Measurements from ENCODE around the gene SHISAL1.

The SHISAL1 gene

DNA sequence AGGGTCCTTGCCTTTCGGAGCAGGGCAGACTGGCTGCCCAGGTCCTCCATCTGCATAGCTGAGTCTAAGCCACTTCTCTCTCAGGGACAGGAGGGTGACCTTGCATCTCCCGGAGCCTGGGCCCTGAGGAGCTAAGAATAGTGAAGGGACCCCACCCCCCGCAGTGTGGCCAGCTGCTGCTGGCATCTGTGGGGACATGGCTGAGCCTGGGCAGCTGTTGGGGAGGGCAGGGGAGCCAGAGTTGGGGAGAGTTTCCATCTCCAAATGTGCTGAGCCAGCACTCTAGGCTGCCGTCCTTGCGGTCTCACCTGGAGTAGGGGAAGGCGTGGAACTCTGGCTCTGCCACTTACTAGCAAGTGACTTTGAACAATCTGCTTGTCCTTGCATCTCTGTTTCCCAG is 34.8 kb upstream of the SHISAL1 start:
- H2BK15ac ChIP-seq (ENCODE audit: low read depth, poor library complexity, severe bottlenecking): no peak overlapping the region
- no peak overlapping the region for H3K4me2 ChIP-seq (ENCODE audit: low read length, poor library complexity, severe bottlenecking)
- H3K27ac ChIP-seq (ENCODE audit: low read length, poor library complexity, severe bottlenecking): no peak overlapping the region
- H4K8ac ChIP-seq (ENCODE audit: low read length): no peak overlapping the region
- no peak overlapping the region for H2AFZ ChIP-seq (ENCODE audit: low read depth, low read length)
- WGBS: 84% methylated on average over 6 of the region's 6 CpGs
- no peaks in the 10 kb centered on the region for H3K79me1 ChIP-seq (replicated peaks; ENCODE audit: low read length, poor library complexity, severe bottlenecking)
- peaks cover 70 to 80% of the 10 kb centered on the region in 2 experiments for H3K27me3 ChIP-seq (ENCODE audit: control insufficient read depth in 1 of 2, insufficient read depth in 1 of 2, low read length in 2 of 2)
- no peak overlapping the region for H3K18ac ChIP-seq (ENCODE audit: low read depth in 1 of 2, low read length in 2 of 2)
- H3K23ac ChIP-seq (ENCODE audit: low read length in 2 of 2): no peak overlapping the region
- H2BK5ac ChIP-seq (ENCODE audit: low read depth, low read length, poor library complexity, severe bottlenecking): no peak overlapping the region
- H3K9me3 ChIP-seq (ENCODE audit: control insufficient read depth, low read length): no peaks in the 10 kb centered on the region
- no peak overlapping the region for H3K14ac ChIP-seq (ENCODE audit: low read length in 2 of 2)
- no peak overlapping the region for H4K91ac ChIP-seq (ENCODE audit: low read length)
- H3K4ac ChIP-seq (ENCODE audit: low read depth in 1 of 2, low read length in 2 of 2): no peak overlapping the region
- H2AK5ac ChIP-seq (ENCODE audit: low read length, severe bottlenecking): no peak overlapping the region
- H2BK12ac ChIP-seq (ENCODE audit: low read length in 2 of 2): no peak overlapping the region
- H3K9ac ChIP-seq (ENCODE audit: low read length): no peak overlapping the region
- H3K4me1 ChIP-seq (ENCODE audit: control insufficient read depth, insufficient read depth, low read depth, low read length): peaks cover 21% of the 10 kb centered on the region
- DNase-seq: no peak
- no peak overlapping the region for H3K4me3 ChIP-seq (ENCODE audit: insufficient read depth in 1 of 2, low read depth in 1 of 2, low read length in 2 of 2)
- H2BK120ac ChIP-seq (ENCODE audit: low read depth, low read length): no peak overlapping the region
- H3K36me3 ChIP-seq (ENCODE audit: control insufficient read depth in 1 of 2, insufficient read depth in 2 of 2, low read depth in 1 of 2, low read length in 2 of 2): peaks cover 0 to 3% of the 10 kb centered on the region in 2 experiments

DNA sequence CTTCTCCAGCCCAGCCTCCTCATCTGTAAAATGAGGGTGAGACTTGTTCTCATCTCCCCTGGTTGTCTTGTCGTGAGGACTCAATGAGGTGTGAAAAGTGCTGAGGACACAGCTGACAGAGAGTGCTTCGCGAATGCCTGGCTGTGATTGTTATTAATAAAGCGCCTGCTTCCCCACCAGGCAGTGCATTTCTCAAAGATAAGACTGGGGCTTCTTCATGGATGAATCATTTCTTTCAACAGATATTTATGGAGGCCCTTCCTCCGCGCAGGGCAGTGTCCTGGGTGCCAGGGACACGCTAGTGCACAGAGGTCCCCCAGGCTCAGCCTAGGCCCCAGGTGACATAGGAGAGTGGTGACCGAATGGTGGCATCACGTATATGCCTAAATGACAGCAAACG is 34.3 kb upstream of the SHISAL1 start:
- Histone ChIP-seq H2BK15ac (ENCODE audit: low read depth, poor library complexity, severe bottlenecking) (no peak overlapping the region), H2BK120ac (ENCODE audit: low read depth, low read length) (no peak overlapping the region), H3K9ac (ENCODE audit: low read length) (no peak overlapping the region), H2AFZ (ENCODE audit: low read depth, low read length) (no peak overlapping the region), H2BK5ac (ENCODE audit: low read depth, low read length, poor library complexity, severe bottlenecking) (no peak overlapping the region), H3K14ac (ENCODE audit: low read length in 2 of 2) (no peak overlapping the region), H2AK5ac (ENCODE audit: low read length, severe bottlenecking) (no peak overlapping the region), H3K36me3 (ENCODE audit: control insufficient read depth in 1 of 2, insufficient read depth in 2 of 2, low read depth in 1 of 2, low read length in 2 of 2) (peaks cover 0 to 3% of the 10 kb centered on the region in 2 experiments), H3K4me3 (ENCODE audit: insufficient read depth in 1 of 2, low read depth in 1 of 2, low read length in 2 of 2) (no peak overlapping the region), H2BK12ac (ENCODE audit: low read length in 2 of 2) (no peak overlapping the region), H3K27me3 (ENCODE audit: control insufficient read depth in 1 of 2, insufficient read depth in 1 of 2, low read length in 2 of 2) (peaks cover 70 to 85% of the 10 kb centered on the region in 2 experiments), H3K4me2 (ENCODE audit: low read length, poor library complexity, severe bottlenecking) (no peak overlapping the region), H4K91ac (ENCODE audit: low read length) (no peak overlapping the region), H3K4me1 (ENCODE audit: control insufficient read depth, insufficient read depth, low read depth, low read length) (peaks cover 17% of the 10 kb centered on the region), H3K27ac (ENCODE audit: low read length, poor library complexity, severe bottlenecking) (no peak overlapping the region), H3K18ac (ENCODE audit: low read depth in 1 of 2, low read length in 2 of 2) (no peak overlapping the region), H3K9me3 (ENCODE audit: control insufficient read depth, low read length) (no peaks in the 10 kb centered on the region), H3K4ac (ENCODE audit: low read depth in 1 of 2, low read length in 2 of 2) (no peak overlapping the region), H3K79me1 (replicated peaks; ENCODE audit: low read length, poor library complexity, severe bottlenecking) (no peaks in the 10 kb centered on the region), H3K23ac (ENCODE audit: low read length in 2 of 2) (no peak overlapping the region), H4K8ac (ENCODE audit: low read length) (no peak overlapping the region)
- 66% methylated on average over 10 of the region's 10 CpGs for WGBS
- DNase-seq: no peak

DNA sequence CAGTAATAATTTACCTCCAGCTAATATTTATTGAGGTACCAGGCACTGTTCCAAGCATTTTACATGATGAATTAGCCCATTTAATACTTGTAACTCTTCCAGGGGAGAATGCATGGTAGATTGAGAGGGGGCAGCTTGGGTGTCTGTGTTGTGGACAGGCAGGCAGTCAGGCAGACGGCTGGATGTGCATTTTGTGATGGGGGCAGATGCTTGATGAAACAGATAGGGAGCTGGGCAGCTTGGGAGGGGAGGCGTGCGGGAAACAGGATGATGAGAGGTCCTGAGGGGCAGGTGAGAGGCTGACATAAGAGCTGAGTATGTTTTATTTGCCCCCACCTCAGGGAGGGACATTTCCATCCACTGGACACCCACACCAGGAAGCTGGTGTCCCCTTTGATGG is 33.1 kb upstream of the SHISAL1 start:
- no peak overlapping the region for H2BK15ac ChIP-seq (ENCODE audit: low read depth, poor library complexity, severe bottlenecking)
- no peak overlapping the region for H3K4ac ChIP-seq (ENCODE audit: low read depth in 1 of 2, low read length in 2 of 2)
- no peak overlapping the region for H3K27ac ChIP-seq (ENCODE audit: low read length, poor library complexity, severe bottlenecking)
- no peak overlapping the region for H4K8ac ChIP-seq (ENCODE audit: low read length)
- H2AK5ac ChIP-seq (ENCODE audit: low read length, severe bottlenecking): no peak overlapping the region
- H3K27me3 ChIP-seq (ENCODE audit: control insufficient read depth in 1 of 2, insufficient read depth in 1 of 2, low read length in 2 of 2): peaks cover 75 to 88% of the 10 kb centered on the region in 2 experiments
- no peak overlapping the region for H3K9ac ChIP-seq (ENCODE audit: low read length)
- H3K14ac ChIP-seq (ENCODE audit: low read length in 2 of 2): no peak overlapping the region
- H3K4me3 ChIP-seq (ENCODE audit: insufficient read depth in 1 of 2, low read depth in 1 of 2, low read length in 2 of 2): no peak overlapping the region
- H2AFZ ChIP-seq (ENCODE audit: low read depth, low read length): no peak overlapping the region
- no peak overlapping the region for H4K91ac ChIP-seq (ENCODE audit: low read length)
- H3K36me3 ChIP-seq (ENCODE audit: control insufficient read depth in 1 of 2, insufficient read depth in 2 of 2, low read depth in 1 of 2, low read length in 2 of 2): peaks cover 0 to 3% of the 10 kb centered on the region in 2 experiments
- H3K9me3 ChIP-seq (ENCODE audit: control insufficient read depth, low read length): no peaks in the 10 kb centered on the region
- DNase-seq: no peak
- H3K18ac ChIP-seq (ENCODE audit: low read depth in 1 of 2, low read length in 2 of 2): no peak overlapping the region
- peaks cover 11% of the 10 kb centered on the region for H3K4me1 ChIP-seq (ENCODE audit: control insufficient read depth, insufficient read depth, low read depth, low read length)
- H2BK12ac ChIP-seq (ENCODE audit: low read length in 2 of 2): no peak overlapping the region
- H3K23ac ChIP-seq (ENCODE audit: low read length in 2 of 2): no peak overlapping the region
- 61% methylated on average over 1 of the region's 3 CpGs for WGBS
- no peaks in the 10 kb centered on the region for H3K79me1 ChIP-seq (replicated peaks; ENCODE audit: low read length, poor library complexity, severe bottlenecking)
- H2BK5ac ChIP-seq (ENCODE audit: low read depth, low read length, poor library complexity, severe bottlenecking): no peak overlapping the region
- H2BK120ac ChIP-seq (ENCODE audit: low read depth, low read length): no peak overlapping the region
- no peak overlapping the region for H3K4me2 ChIP-seq (ENCODE audit: low read length, poor library complexity, severe bottlenecking)

DNA sequence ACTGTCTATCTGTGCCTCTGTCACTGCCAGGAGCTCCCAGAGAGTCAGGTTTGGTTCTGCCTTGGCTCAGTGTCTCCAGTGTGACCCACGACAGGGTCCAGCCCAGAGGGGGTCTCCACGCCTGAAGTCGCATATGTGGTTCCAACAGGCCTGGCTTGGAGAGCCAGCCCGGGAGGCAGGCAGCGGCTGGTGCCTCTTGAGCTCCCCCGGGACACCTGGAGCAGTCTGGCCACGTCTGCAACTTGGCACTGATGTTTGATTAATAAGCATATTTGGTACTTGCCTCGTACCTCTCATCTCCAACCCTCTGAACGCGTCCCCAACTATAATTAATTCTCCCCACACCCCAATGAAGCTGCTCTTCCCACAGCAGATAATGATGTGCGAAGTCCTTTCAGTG is 31.7 kb upstream of the SHISAL1 start:
- Histone ChIP-seq H3K23ac (ENCODE audit: low read length in 2 of 2) (no peak overlapping the region), H2BK12ac (ENCODE audit: low read length in 2 of 2) (no peak overlapping the region), H4K91ac (ENCODE audit: low read length) (no peak overlapping the region), H3K4me3 (ENCODE audit: insufficient read depth in 1 of 2, low read depth in 1 of 2, low read length in 2 of 2) (no peak overlapping the region), H2BK15ac (ENCODE audit: low read depth, poor library complexity, severe bottlenecking) (no peak overlapping the region), H3K79me1 (replicated peaks; ENCODE audit: low read length, poor library complexity, severe bottlenecking) (no peaks in the 10 kb centered on the region), H4K8ac (ENCODE audit: low read length) (no peak overlapping the region), H3K27me3 (ENCODE audit: control insufficient read depth in 1 of 2, insufficient read depth in 1 of 2, low read length in 2 of 2) (peaks cover 75 to 89% of the 10 kb centered on the region in 2 experiments), H3K9me3 (ENCODE audit: control insufficient read depth, low read length) (no peaks in the 10 kb centered on the region), H3K9ac (ENCODE audit: low read length) (no peak overlapping the region), H3K27ac (ENCODE audit: low read length, poor library complexity, severe bottlenecking) (no peak overlapping the region), H3K18ac (ENCODE audit: low read depth in 1 of 2, low read length in 2 of 2) (no peak overlapping the region), H3K4ac (ENCODE audit: low read depth in 1 of 2, low read length in 2 of 2) (no peak overlapping the region), H3K14ac (ENCODE audit: low read length in 2 of 2) (no peak overlapping the region), H3K4me1 (ENCODE audit: control insufficient read depth, insufficient read depth, low read depth, low read length) (peaks cover 11% of the 10 kb centered on the region), H2BK120ac (ENCODE audit: low read depth, low read length) (no peak overlapping the region), H3K4me2 (ENCODE audit: low read length, poor library complexity, severe bottlenecking) (no peak overlapping the region), H3K36me3 (ENCODE audit: control insufficient read depth in 1 of 2, insufficient read depth in 2 of 2, low read depth in 1 of 2, low read length in 2 of 2) (peaks cover 0 to 3% of the 10 kb centered on the region in 2 experiments), H2BK5ac (ENCODE audit: low read depth, low read length, poor library complexity, severe bottlenecking) (no peak overlapping the region), H2AK5ac (ENCODE audit: low read length, severe bottlenecking) (no peak overlapping the region), H2AFZ (ENCODE audit: low read depth, low read length) (no peak overlapping the region)
- 58% methylated on average over 8 of the region's 11 CpGs for WGBS
- DNase-seq: no peak
